ENCODE measurements around the gene MVB12B.
A peak's percentile ranks its signal among the peaks of the same experiment; 100 is the strongest.

MVB12B gene

GRCh38 chr9:126411225-126411947, 84.8 kb downstream of the MVB12B start:
- Histone ChIP-seq H3K36me3 (replicated peaks; ENCODE audit: low read depth, low read length) (no peaks in the 10 kb centered on the region), H3K79me2 (ENCODE audit: low read length) (no peaks in the 10 kb centered on the region), H3K27ac (ENCODE audit: low read length) (no peak overlapping the region), H3K27me3 (ENCODE audit: low read depth, low read length) (peaks cover 44% of the 10 kb centered on the region), H3K9ac (ENCODE audit: low read length) (no peak overlapping the region), H3K4me2 (ENCODE audit: low read length) (peak overlapping the region; percentile 84), H3K4me3 (ENCODE audit: low read length) (peak overlapping the region; percentile 59), H2AFZ (ENCODE audit: low read depth, low read length) (no peak overlapping the region), H3K9me3 (ENCODE audit: insufficient read depth, low read length) (no peaks in the 10 kb centered on the region), H4K20me1 (ENCODE audit: insufficient read depth, low read length) (peaks cover 16% of the 10 kb centered on the region; the same call in 1 of the 2 replicates), H3K4me1 (ENCODE audit: low read length) (peaks cover 21% of the 10 kb centered on the region)
- no peak for TF ChIP-seq CTCF (IDR thresholded peaks at IDR 0.05; ENCODE audit: low read depth, low read length)
- TF ChIP-seq EZH2phosphoT487 (IDR thresholded peaks at IDR 0.05; ENCODE audit: low read depth) = no peak

- Histone ChIP-seq H3K4me2 (ENCODE audit: low read length) (peak overlapping the region; percentile 84), H3K36me3 (replicated peaks; ENCODE audit: low read depth, low read length) (no peaks in the 10 kb centered on the region), H3K4me1 (ENCODE audit: low read length) (peaks cover 21% of the 10 kb centered on the region), H3K79me2 (ENCODE audit: low read length) (no peaks in the 10 kb centered on the region), H3K9ac (ENCODE audit: low read length) (no peak overlapping the region), H4K20me1 (ENCODE audit: insufficient read depth, low read length) (peaks cover 16% of the 10 kb centered on the region; the same call in 1 of the 2 replicates), H3K27me3 (ENCODE audit: low read depth, low read length) (peaks cover 39% of the 10 kb centered on the region), H3K9me3 (ENCODE audit: insufficient read depth, low read length) (no peaks in the 10 kb centered on the region), H2AFZ (ENCODE audit: low read depth, low read length) (no peak overlapping the region), H3K27ac (ENCODE audit: low read length) (no peak overlapping the region), H3K4me3 (ENCODE audit: low read length) (peak overlapping the region; percentile 59)
- TF ChIP-seq EZH2phosphoT487 (IDR thresholded peaks at IDR 0.05; ENCODE audit: low read depth) (no peak), CTCF (IDR thresholded peaks at IDR 0.05; ENCODE audit: low read depth, low read length) (no peak)
These were observed 85.3 kb downstream of the MVB12B start for GRCh38 chr9:126411948-126412284.

- peaks cover 21% of the 10 kb centered on the region for H3K4me1 ChIP-seq (ENCODE audit: low read length)
- no peaks in the 10 kb centered on the region for H3K9me3 ChIP-seq (ENCODE audit: insufficient read depth, low read length)
- TF ChIP-seq CTCF (IDR thresholded peaks at IDR 0.05; ENCODE audit: low read depth, low read length) = no peak
- TF ChIP-seq EZH2phosphoT487 (IDR thresholded peaks at IDR 0.05; ENCODE audit: low read depth) = no peak
- H2AFZ ChIP-seq (ENCODE audit: low read depth, low read length) = no peak overlapping the region
- no peak overlapping the region for H3K4me3 ChIP-seq (ENCODE audit: low read length)
- no peaks in the 10 kb centered on the region for H3K79me2 ChIP-seq (ENCODE audit: low read length)
- H3K9ac ChIP-seq (ENCODE audit: low read length) = no peak overlapping the region
- H4K20me1 ChIP-seq (ENCODE audit: insufficient read depth, low read length) = peaks cover 16% of the 10 kb centered on the region; the same call in 1 of the 2 replicates
- H3K27me3 ChIP-seq (ENCODE audit: low read depth, low read length) = peaks cover 36% of the 10 kb centered on the region
- no peak overlapping the region for H3K27ac ChIP-seq (ENCODE audit: low read length)
- H3K36me3 ChIP-seq (replicated peaks; ENCODE audit: low read depth, low read length) = no peaks in the 10 kb centered on the region
- H3K4me2 ChIP-seq (ENCODE audit: low read length) = no peak overlapping the region
These were observed 86.3 kb downstream of the MVB12B start for GRCh38 chr9:126412905-126413304.

GRCh38 chr9:126413391-126414068, 86.9 kb downstream of the MVB12B start:
- H4K20me1 ChIP-seq (ENCODE audit: insufficient read depth, low read length) = peaks cover 16% of the 10 kb centered on the region; the same call in 1 of the 2 replicates
- H3K4me3 ChIP-seq (ENCODE audit: low read length) = no peak overlapping the region
- H3K9ac ChIP-seq (ENCODE audit: low read length) = no peak overlapping the region
- no peak for TF ChIP-seq CTCF (IDR thresholded peaks at IDR 0.05; ENCODE audit: low read depth, low read length)
- TF ChIP-seq EZH2phosphoT487 (IDR thresholded peaks at IDR 0.05; ENCODE audit: low read depth) = no peak
- H3K27ac ChIP-seq (ENCODE audit: low read length) = no peak overlapping the region
- H3K4me1 ChIP-seq (ENCODE audit: low read length) = peaks cover 21% of the 10 kb centered on the region
- no peaks in the 10 kb centered on the region for H3K36me3 ChIP-seq (replicated peaks; ENCODE audit: low read depth, low read length)
- peaks cover 33% of the 10 kb centered on the region for H3K27me3 ChIP-seq (ENCODE audit: low read depth, low read length)
- no peak overlapping the region for H3K4me2 ChIP-seq (ENCODE audit: low read length)
- no peak overlapping the region for H2AFZ ChIP-seq (ENCODE audit: low read depth, low read length)
- no peaks in the 10 kb centered on the region for H3K9me3 ChIP-seq (ENCODE audit: insufficient read depth, low read length)
- no peaks in the 10 kb centered on the region for H3K79me2 ChIP-seq (ENCODE audit: low read length)

Data from OCI-LY3 (cell line).